SH-SY5Y (cell line): Measurements from ENCODE around the gene SLC25A30.

Experiments used
- GATA2 ChIP-seq: IDR thresholded peaks from 2 replicates; pipeline ENCODE4 v1.6.1; 2011; ENCODE audit warnings: mild to moderate bottlenecking, low read depth, low read length
- GATA3 ChIP-seq: IDR thresholded peaks from 2 replicates; pipeline ENCODE4 v1.6.1; 2011; ENCODE audit warnings: low read depth, mild to moderate bottlenecking, low read length, moderate library complexity

GRCh38 chr13:45388664-45389063 is 29.5 kb downstream of the SLC25A30 start:
- TF ChIP-seq GATA2: no peak
- no peak for TF ChIP-seq GATA3
